Suprapubic skin (tissue), 3 donors: ENCODE measurements around the gene SPATC1L.

ENCODE experiments used
- CTCF ChIP-seq, 2 donors: fragments of 200-600 bp in 1 of 2; fragments of 450-650 bp in 1 of 2; sonication (generic) in 1 of 2; IDR thresholded peaks; one replicate each; pipeline ENCODE4 v1.5.1; 2016 to 2019; ENCODE audit warnings: antibody characterized with exemption in 2 of 2, mild to moderate bottlenecking in 1 of 2, moderate library complexity in 1 of 2
- EP300 ChIP-seq: sonication (generic); formaldehyde crosslinking; IDR thresholded peaks from one replicate; pipeline ENCODE4 v1.6.1; 2017; ENCODE audit warnings: antibody characterized with exemption

GRCh38 chr21:46116189-46116775 is 68.0 kb downstream of the SPATC1L start:
- TF ChIP-seq CTCF (IDR thresholded peaks at IDR 0.05) (no peak), EP300 (no peak)
